GM12872 (cell line): ENCODE results near the gene SLC27A6.

Source experiments
- CTCF ChIP-seq: IDR thresholded peaks from 3 replicates; pipeline ENCODE4 v1.5.1; 2011; ENCODE audit warnings: low read depth, mild to moderate bottlenecking, low read length, moderate library complexity; ENCODE audit not compliant: insufficient read depth

The SLC27A6 gene

GRCh38 chr5:129031886-129032683 lies 66.8 kb downstream of the SLC27A6 start:
- TF ChIP-seq CTCF = no peak

DNA sequence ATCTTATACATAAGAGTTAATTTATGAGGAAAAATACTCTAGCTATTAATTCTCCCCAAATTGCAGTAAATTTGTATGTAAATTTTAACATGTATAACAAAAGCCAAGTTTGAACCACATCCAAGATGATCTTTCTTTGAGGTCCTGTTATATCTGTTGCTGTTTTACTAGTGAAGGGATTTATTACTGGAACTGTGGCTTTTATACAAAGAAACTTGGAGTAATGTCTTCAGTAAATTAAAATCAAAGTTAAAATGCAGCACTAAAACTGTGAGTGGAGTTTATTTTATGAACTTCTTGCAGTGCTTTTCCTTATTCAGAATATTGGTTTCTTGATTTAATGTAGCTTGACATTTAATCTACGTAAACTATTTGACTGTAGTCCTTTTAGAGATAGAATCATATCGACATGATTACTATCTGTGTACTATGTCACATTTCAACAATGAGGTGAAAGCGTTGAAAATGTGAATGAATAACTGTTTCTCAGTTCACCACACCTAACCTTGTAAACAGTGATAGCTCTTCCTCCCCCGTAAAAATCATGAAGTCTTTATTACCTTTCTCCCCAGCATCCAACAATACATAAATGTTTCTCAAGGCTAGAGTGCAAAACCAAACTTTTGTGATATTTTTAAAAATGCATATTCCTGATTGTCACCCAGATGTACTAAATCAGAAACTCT lies 76.1 kb downstream of the SLC27A6 start:
- no peak for TF ChIP-seq CTCF

DNA sequence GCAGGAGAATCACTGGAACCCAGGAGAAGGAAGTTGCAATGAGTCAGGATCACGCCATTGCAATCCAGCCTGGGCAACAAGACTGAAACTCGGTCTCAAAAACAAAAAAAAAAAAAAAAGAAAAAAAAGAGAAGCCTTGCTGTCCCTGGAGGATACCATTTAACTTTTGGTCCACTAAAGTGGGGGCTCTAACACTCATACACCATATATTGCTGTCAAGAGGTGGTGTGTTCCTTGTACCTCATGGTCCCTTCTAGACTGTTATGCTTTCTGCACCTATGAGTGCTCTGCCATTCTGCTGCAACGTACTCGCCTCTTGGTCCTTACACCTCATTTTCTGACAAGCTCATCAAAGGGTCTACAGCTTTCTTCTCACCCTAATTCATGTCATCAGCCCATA lies 77.0 kb downstream of the SLC27A6 start:
- TF ChIP-seq CTCF = no peak

- no peak for TF ChIP-seq CTCF
Measured at GRCh38 chr5:129043894-129044293, 78.6 kb downstream of the SLC27A6 start.

- TF ChIP-seq CTCF = no peak
Measured at GRCh38 chr5:129046151-129046550, 80.9 kb downstream of the SLC27A6 start.

GRCh38 chr5:129048509-129048908 lies 83.2 kb downstream of the SLC27A6 start:
- no peak for TF ChIP-seq CTCF

DNA sequence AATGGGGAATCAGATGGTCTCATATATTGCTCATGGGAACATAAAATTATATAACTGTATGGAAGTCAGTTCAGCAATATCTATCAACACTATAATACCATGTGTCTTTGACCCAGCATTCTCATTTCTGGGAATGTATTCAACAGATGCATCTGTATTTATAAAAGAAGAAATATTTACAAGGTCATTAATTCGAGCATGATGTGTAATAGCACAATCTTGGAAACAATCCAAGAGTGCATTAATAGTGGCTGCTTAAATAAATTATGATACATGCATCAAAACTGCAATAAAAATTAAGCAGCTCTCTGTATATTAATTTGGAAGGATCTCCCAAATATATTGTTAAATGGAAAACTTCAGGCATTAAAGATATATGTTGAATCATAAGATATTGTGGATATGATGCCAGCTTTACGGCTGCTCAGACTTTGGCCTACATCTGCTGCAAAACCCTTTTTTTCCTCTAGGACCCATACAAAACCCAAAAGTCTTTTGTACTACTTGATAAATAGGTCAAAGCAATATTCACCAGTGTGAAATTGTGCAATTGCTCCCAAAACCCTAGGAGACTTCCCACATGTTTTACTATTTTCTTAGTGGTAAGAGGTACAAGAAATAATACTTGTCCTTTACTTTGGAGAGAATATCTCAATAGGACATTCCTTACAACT lies 84.0 kb downstream of the SLC27A6 start:
- TF ChIP-seq CTCF = no peak
